Loucy (cell line): ENCODE results near the gene HOXA3.

Source experiments
- H2AFZ ChIP-seq: fragments of 200-600 bp; sonication (generic); 2 replicates; pipeline ENCODE4 v1.6.0; 2016; ENCODE audit warnings: antibody characterized with exemption, mild to moderate bottlenecking, low read length, moderate library complexity
- H3F3A ChIP-seq: fragments of 200-600 bp; 2 replicates; pipeline ENCODE4 v1.6.0; 2016; ENCODE audit warnings: antibody characterized with exemption, low read depth, mild to moderate bottlenecking
- H3K27me3 ChIP-seq: fragments of 200-600 bp; sonication (generic); 2 replicates; pipeline ENCODE4 v1.6.1; 2014; ENCODE audit warnings: low read length, mild to moderate bottlenecking; ENCODE audit not compliant: insufficient read depth, poor library complexity, severe bottlenecking
- H3K36me3 ChIP-seq: fragments of 200-600 bp; sonication (generic); 2 replicates; pipeline ENCODE4 v1.6.1; 2016; ENCODE audit warnings: low read length; ENCODE audit not compliant: insufficient read depth
- H3K4me1 ChIP-seq: fragments of 200-600 bp; sonication (generic); 2 replicates; pipeline ENCODE4 v1.5.1; 2014; ENCODE audit warnings: low read length, mild to moderate bottlenecking; ENCODE audit not compliant: insufficient read depth, poor library complexity, severe bottlenecking
- H3K4me2 ChIP-seq: fragments of 200-600 bp; sonication (generic); 2 replicates; pipeline ENCODE4 v1.6.0; 2014; ENCODE audit warnings: antibody characterized with exemption, low read length, low read depth, mild to moderate bottlenecking; ENCODE audit not compliant: poor library complexity, severe bottlenecking
- H3K4me3 ChIP-seq: fragments of 200-600 bp; sonication (generic); 2 replicates; pipeline ENCODE4 v1.5.1; 2014; ENCODE audit warnings: low read length, mild to moderate bottlenecking, mixed read lengths; ENCODE audit not compliant: poor library complexity, severe bottlenecking
- H3K79me2 ChIP-seq: fragments of 200-600 bp; sonication (generic); 2 replicates; pipeline ENCODE4 v1.6.1; 2014; ENCODE audit warnings: low read length; ENCODE audit not compliant: insufficient read depth
- H3K9ac ChIP-seq: fragments of 200-600 bp; sonication (generic); 2 replicates; pipeline ENCODE4 v1.6.0; 2014; ENCODE audit warnings: mild to moderate bottlenecking, low read depth, low read length, moderate library complexity; ENCODE audit not compliant: poor library complexity, severe bottlenecking
- H3K9me2 ChIP-seq: fragments of 200-600 bp; sonication (generic); replicated peaks from 2 replicates; pipeline ENCODE4 v1.6.1; 2016; ENCODE audit warnings: low read depth, low read length, mixed read lengths
- H3K9me3 ChIP-seq: fragments of 200-600 bp; sonication (generic); 2 replicates; pipeline ENCODE4 v1.6.1; 2014; ENCODE audit warnings: mild to moderate bottlenecking, antibody characterized with exemption, low read length, low read depth; ENCODE audit not compliant: insufficient read depth
- H4K20me1 ChIP-seq: fragments of 200-600 bp; sonication (generic); 2 replicates; pipeline ENCODE4 v1.6.0; 2014; ENCODE audit warnings: antibody characterized with exemption, low read length, mild to moderate bottlenecking; ENCODE audit not compliant: insufficient read depth, poor library complexity, severe bottlenecking
- CTCF ChIP-seq: fragments of 200-600 bp; sonication (generic); conservative IDR thresholded peaks from 2 replicates; pipeline ENCODE4 v1.5.1; 2014; ENCODE audit warnings: mild to moderate bottlenecking, antibody characterized with exemption, low read length
- EZH2phosphoT487 ChIP-seq: fragments of 200-600 bp; IDR thresholded peaks from 2 replicates; pipeline ENCODE4 v1.6.1; 2018; ENCODE audit warnings: antibody characterized with exemption, mild to moderate bottlenecking, moderate library complexity, borderline replicate concordance

Gene HOXA3

GRCh38 chr7:27094304-27095049, 57.9 kb downstream of the HOXA3 start:
- peaks cover 58% of the 10 kb centered on the region for H3K4me1 ChIP-seq
- H3K9me3 ChIP-seq: no peaks in the 10 kb centered on the region
- no peak overlapping the region for H2AFZ ChIP-seq
- H3K4me3 ChIP-seq: peak overlapping the region; percentile 88
- TF ChIP-seq CTCF (no peak), EZH2phosphoT487 (no peak)
- H3K27me3 ChIP-seq: no peaks in the 10 kb centered on the region
- H3K4me2 ChIP-seq: peak overlapping the region; percentile 89
- H4K20me1 ChIP-seq: peaks cover 17% of the 10 kb centered on the region
- H3K79me2 ChIP-seq: peaks cover 54% of the 10 kb centered on the region
- no peaks in the 10 kb centered on the region for H3K9me2 ChIP-seq
- H3F3A ChIP-seq: no peaks in the 10 kb centered on the region
- H3K36me3 ChIP-seq: no peaks in the 10 kb centered on the region
- H3K9ac ChIP-seq: peak overlapping the region; percentile 76

GRCh38 chr7:27093184-27093895, 59.0 kb downstream of the HOXA3 start:
- peak overlapping the region; percentile 89 for H3K4me2 ChIP-seq
- H4K20me1 ChIP-seq: peaks cover 12% of the 10 kb centered on the region
- no peaks in the 10 kb centered on the region for H3K27me3 ChIP-seq
- no peaks in the 10 kb centered on the region for H3K9me2 ChIP-seq
- H2AFZ ChIP-seq: no peak overlapping the region
- no peaks in the 10 kb centered on the region for H3K36me3 ChIP-seq
- H3K9ac ChIP-seq: no peak overlapping the region
- peaks cover 54% of the 10 kb centered on the region for H3K4me1 ChIP-seq
- TF ChIP-seq CTCF (no peak), EZH2phosphoT487 (no peak)
- H3K79me2 ChIP-seq: peaks cover 42% of the 10 kb centered on the region
- no peaks in the 10 kb centered on the region for H3K9me3 ChIP-seq
- H3K4me3 ChIP-seq: no peak overlapping the region
- H3F3A ChIP-seq: no peaks in the 10 kb centered on the region

GRCh38 chr7:27092819-27093110, 59.6 kb downstream of the HOXA3 start:
- no peak for TF ChIP-seq CTCF
- no peak for TF ChIP-seq EZH2phosphoT487
- peaks cover 10% of the 10 kb centered on the region for H4K20me1 ChIP-seq

More at GRCh38 chr7:27092819-27093110, 59.6 kb downstream of the HOXA3 start:
- Histone ChIP-seq H3K79me2 (peaks cover 37% of the 10 kb centered on the region), H3K9ac (no peak overlapping the region), H3K4me3 (peak overlapping the region; percentile 54), H3F3A (no peaks in the 10 kb centered on the region), H3K36me3 (no peaks in the 10 kb centered on the region), H3K9me3 (no peaks in the 10 kb centered on the region), H3K4me1 (peaks cover 48% of the 10 kb centered on the region), H3K27me3 (no peaks in the 10 kb centered on the region), H3K4me2 (peak overlapping the region; percentile 89), H2AFZ (no peak overlapping the region), H3K9me2 (no peaks in the 10 kb centered on the region)
